ENCODE results near the gene TSPYL2.

Gene TSPYL2

GRCh38 chrX:53071604-53072417, 10.4 kb upstream of the TSPYL2 start:
- Histone ChIP-seq H4K20me1 (ENCODE audit: control insufficient read depth, insufficient read depth, low read depth, low read length) (no peaks in the 10 kb centered on the region), H3K4me3 (ENCODE audit: low read length) (peak overlapping the region; percentile 75), H3K79me2 (ENCODE audit: control insufficient read depth, low read length) (no peaks in the 10 kb centered on the region), H3K27me3 (ENCODE audit: control insufficient read depth, low read length) (no peaks in the 10 kb centered on the region), H3K27ac (ENCODE audit: low read depth, low read length) (peak overlapping the region; percentile 95), H3K9me3 (ENCODE audit: control insufficient read depth, insufficient read depth, low read length) (no peaks in the 10 kb centered on the region), H3F3A (ENCODE audit: control insufficient read depth, insufficient read depth) (peaks cover 16% of the 10 kb centered on the region), H3K9me2 (replicated peaks; ENCODE audit: control insufficient read depth, low read length) (no peaks in the 10 kb centered on the region), H3K4me2 (ENCODE audit: low read length) (peak overlapping the region; percentile 75), H3K4me1 (ENCODE audit: control insufficient read depth, low read length) (peaks cover 25% of the 10 kb centered on the region), H3K36me3 (ENCODE audit: control insufficient read depth, low read length) (no peaks in the 10 kb centered on the region)
- TF ChIP-seq CTCF (IDR thresholded peaks at IDR 0.05; ENCODE audit: low read depth, low read length, poor library complexity, severe bottlenecking) = peak; percentile 65
- no peak for TF ChIP-seq EZH2phosphoT487 (IDR thresholded peaks at IDR 0.05; ENCODE audit: borderline replicate concordance, low read length)

- Histone ChIP-seq H3K4me3 (ENCODE audit: low read length) (peak overlapping the region; percentile 75), H3K4me1 (ENCODE audit: control insufficient read depth, low read length) (peaks cover 25% of the 10 kb centered on the region), H4K20me1 (ENCODE audit: control insufficient read depth, insufficient read depth, low read depth, low read length) (no peaks in the 10 kb centered on the region), H3K36me3 (ENCODE audit: control insufficient read depth, low read length) (no peaks in the 10 kb centered on the region), H3K79me2 (ENCODE audit: control insufficient read depth, low read length) (no peaks in the 10 kb centered on the region), H3K27ac (ENCODE audit: low read depth, low read length) (peak overlapping the region; percentile 95), H3K9me3 (ENCODE audit: control insufficient read depth, insufficient read depth, low read length) (no peaks in the 10 kb centered on the region), H3F3A (ENCODE audit: control insufficient read depth, insufficient read depth) (peaks cover 16% of the 10 kb centered on the region), H3K4me2 (ENCODE audit: low read length) (peak overlapping the region; percentile 75), H3K9me2 (replicated peaks; ENCODE audit: control insufficient read depth, low read length) (no peaks in the 10 kb centered on the region), H3K27me3 (ENCODE audit: control insufficient read depth, low read length) (no peaks in the 10 kb centered on the region)
- no peak for TF ChIP-seq CTCF (IDR thresholded peaks at IDR 0.05; ENCODE audit: low read depth, low read length, poor library complexity, severe bottlenecking)
- no peak for TF ChIP-seq EZH2phosphoT487 (IDR thresholded peaks at IDR 0.05; ENCODE audit: borderline replicate concordance, low read length)
Measured at GRCh38 chrX:53072418-53073114, 9.6 kb upstream of the TSPYL2 start.

- TF ChIP-seq CTCF (IDR thresholded peaks at IDR 0.05; ENCODE audit: low read depth, low read length, poor library complexity, severe bottlenecking) (no peak), EZH2phosphoT487 (IDR thresholded peaks at IDR 0.05; ENCODE audit: borderline replicate concordance, low read length) (no peak)
- Histone ChIP-seq H3K9me2 (replicated peaks; ENCODE audit: control insufficient read depth, low read length) (no peaks in the 10 kb centered on the region), H4K20me1 (ENCODE audit: control insufficient read depth, insufficient read depth, low read depth, low read length) (no peaks in the 10 kb centered on the region), H3K79me2 (ENCODE audit: control insufficient read depth, low read length) (no peaks in the 10 kb centered on the region), H3K4me3 (ENCODE audit: low read length) (peak overlapping the region; percentile 75), H3K4me2 (ENCODE audit: low read length) (peak overlapping the region; percentile 75), H3K36me3 (ENCODE audit: control insufficient read depth, low read length) (no peaks in the 10 kb centered on the region), H3K4me1 (ENCODE audit: control insufficient read depth, low read length) (peaks cover 25% of the 10 kb centered on the region), H3K27ac (ENCODE audit: low read depth, low read length) (peak overlapping the region; percentile 95), H3K27me3 (ENCODE audit: control insufficient read depth, low read length) (no peaks in the 10 kb centered on the region), H3K9me3 (ENCODE audit: control insufficient read depth, insufficient read depth, low read length) (no peaks in the 10 kb centered on the region), H3F3A (ENCODE audit: control insufficient read depth, insufficient read depth) (peaks cover 16% of the 10 kb centered on the region)
Measured at GRCh38 chrX:53073115-53073586, 9.0 kb upstream of the TSPYL2 start.
